Occipital lobe (tissue), 2 donors: Measurements from ENCODE around the gene BORA. TPM values are rescaled to one million over a fixed set of nuclear protein-coding genes. Genes with fewer than 3 reads are reported as not detected.
"Not testable (repeated sequence)": the region's sequence is repeated elsewhere in the genome, so short reads cannot be mapped to it uniquely, and the experiment has no call there.

Experiments used
- DNase-seq: peaks from one replicate; lab custom pipeline; 2025; lab: John Stamatoyannopoulos, UW
- total RNA-seq: library from RNA; depleted of rRNA; stranded (reverse); fragments of >200 nt; gene quantifications from one replicate; pipeline ENCODE4 v1.2.3, GENCODE V29; 2014

BORA gene
- total RNA-seq, result 1.6 TPM

GRCh38 chr13:72727417-72728289 lies at the start of gene BORA, which contains the start of gene MZT1:
Gene BORA (plus strand): TSS chr13:72727923. CDS start chr13:72728941, 1,018 bp downstream.
Gene MZT1 (minus strand): TSS chr13:72727629. CDS start chr13:72727602, 27 bp downstream.
- DNase-seq, result peak; percentile 95

- no peak for DNase-seq
Observed at GRCh38 chr13:72678312-72678711, 49.4 kb upstream of the BORA start.

DNA sequence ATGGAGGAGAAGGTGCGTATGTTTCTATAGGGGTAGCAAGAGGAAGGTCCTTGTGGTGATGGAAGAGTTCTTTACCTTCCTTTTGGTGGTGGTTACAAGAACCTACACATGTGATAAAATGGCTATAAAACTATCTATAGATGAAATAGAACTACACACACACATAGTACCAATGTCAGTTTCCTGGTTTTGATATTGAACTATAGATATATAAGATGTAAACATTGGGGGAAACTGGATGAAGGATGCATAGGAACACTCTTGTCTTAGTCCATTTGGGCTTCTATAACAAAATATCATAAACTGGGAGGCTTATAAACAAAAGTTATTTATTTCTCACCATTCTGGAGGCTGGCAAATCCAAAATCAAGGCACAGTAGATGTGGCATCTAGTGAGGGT lies 47.4 kb upstream of the BORA start:
- DNase-seq, result no peak

DNA sequence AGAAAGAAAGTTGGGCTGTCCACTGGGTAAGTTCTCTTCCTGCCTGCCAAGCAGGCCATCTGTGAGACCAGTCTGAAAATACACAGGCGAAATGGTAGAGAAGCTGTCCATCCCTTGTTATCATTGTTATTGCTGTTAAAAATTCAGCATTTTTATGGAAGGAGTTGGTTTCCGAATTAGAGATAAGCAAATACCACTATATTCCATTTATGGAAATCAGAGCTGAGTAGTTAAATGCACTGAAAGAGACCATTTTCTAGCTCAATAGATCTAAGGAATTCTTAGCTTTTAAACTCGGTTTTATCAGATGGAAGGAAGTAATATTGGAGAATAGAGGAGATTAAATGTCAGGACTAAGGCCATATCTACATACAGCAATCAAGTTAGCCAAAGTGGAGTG lies 41.0 kb upstream of the BORA start:
- DNase-seq, result no peak

DNA sequence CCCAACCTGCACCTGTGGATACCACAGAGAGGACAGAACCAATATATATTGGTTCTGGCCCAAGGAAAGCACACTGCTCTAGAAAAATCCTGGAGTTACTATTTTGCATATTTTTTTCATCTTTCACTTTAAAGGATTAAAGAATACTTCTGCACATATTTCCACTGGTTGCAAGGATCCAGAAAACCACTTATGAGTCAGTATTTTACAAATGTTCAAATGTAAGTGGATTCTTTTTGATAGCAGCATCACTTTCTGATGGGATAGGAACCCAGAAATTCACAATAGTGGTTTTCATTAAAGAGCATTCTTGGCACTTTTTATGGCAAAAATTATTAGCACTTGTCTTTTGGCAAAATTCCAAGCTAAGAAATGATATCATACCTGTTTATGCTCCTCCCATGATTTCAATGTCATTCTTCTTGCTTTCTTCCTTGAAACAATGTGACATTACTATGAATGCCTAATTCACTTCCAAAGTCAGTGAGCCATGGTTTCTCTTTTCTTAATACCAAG lies 38.5 kb upstream of the BORA start:
- no peak for DNase-seq

DNA sequence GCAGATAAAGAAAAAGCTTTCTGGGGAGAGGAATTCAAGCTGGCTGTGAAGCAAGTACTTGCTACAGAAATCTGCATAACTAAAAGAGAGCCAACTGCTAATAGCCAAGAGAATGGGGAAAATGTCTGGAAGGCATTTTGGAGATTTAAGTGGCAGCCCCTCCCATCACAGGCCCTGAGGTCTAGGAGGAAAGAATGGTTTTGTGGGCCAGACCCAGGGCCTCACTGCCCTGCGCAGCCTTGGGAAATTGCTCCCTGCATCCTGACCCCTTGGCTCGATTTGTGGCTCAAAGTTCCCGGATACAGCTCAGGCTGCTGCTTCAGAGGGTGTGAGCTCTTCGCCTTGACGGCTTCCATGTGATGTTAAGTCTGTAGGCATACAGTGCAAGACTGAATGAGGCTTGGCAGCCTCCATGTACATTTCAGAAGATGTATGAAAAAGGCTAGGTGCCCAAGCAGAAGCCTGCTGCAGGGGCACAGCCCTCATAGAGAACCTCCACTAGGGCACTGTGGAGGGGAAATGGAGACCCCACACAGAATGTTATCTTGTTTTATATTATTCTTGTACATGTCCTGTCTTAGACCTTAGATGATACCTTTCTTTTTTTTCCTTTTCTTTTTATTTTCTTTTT lies 34.7 kb upstream of the BORA start:
- DNase-seq, result no peak

- DNase-seq, result no peak
Observed at GRCh38 chr13:72693832-72694231, 33.9 kb upstream of the BORA start.

- no peak for DNase-seq
Observed at GRCh38 chr13:72694314-72694713, 33.4 kb upstream of the BORA start.

- DNase-seq, result no peak
Observed at GRCh38 chr13:72696579-72696978, 31.1 kb upstream of the BORA start.

- DNase-seq, result no peak
Observed at GRCh38 chr13:72698164-72698563, 29.6 kb upstream of the BORA start.

DNA sequence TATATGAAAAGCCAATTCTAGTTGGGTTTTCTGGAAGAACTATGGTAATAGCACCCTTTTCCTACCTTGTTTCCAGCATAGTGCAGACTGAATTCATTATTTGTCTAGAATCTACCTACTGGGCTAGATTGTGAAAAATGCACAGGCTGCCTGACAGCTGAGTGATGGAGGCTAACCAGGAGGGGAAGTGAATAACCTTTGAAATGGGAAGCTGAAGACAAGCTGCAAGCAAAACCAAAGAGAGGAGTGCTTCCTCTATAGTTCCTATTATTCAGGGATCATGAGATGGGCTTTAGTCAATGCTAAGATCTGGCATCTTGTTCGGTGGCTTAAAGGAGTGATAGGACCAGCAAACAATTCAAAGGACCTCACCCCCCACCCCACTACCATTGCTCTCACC lies 27.2 kb upstream of the BORA start:
- DNase-seq, result no peak

DNA sequence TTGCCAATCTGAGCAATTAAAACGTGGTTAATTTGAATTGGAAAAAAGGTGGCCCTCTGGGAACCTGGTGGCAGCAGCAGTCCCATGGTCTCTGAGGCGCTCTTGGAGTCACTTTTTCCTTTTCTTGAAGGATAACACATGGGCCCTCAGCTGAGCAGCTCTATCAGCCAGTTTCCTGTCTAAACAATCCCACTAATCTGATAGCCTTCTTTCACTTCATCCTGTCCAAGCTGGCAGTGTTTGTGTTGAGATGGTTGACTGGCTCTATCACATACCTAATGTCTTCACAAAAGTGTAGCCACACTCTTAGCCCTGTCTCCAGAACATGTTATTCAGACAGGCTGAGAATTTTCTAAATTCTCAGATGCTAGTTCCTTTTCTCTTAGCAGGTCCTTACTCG lies 10.9 kb upstream of the BORA start:
- DNase-seq, result no peak

DNA sequence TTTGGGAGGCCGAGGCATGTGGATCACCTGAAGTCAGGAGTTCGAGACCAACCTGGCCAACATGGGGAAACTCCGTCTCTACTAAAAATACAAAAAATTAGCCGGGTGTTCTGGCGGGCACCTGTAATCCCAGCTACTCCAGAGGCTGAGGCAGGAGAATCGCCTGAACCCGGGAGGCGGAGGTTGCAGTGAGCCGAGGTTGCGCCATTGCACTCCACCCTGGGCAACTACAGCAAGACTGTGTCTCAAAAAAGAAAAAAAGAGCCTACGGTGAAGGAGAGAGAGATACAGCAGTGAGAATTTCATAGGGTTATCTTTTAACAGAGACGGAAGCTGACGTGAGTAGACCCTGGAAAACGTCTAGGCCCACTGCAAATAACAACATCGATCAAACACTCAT lies 1.5 kb upstream of the BORA start:
- DNase-seq, result not testable (repeated sequence)

GRCh38 chr13:72726726-72727416 lies 852 bp upstream of the BORA start:
- DNase-seq, result peak; percentile 33

DNA sequence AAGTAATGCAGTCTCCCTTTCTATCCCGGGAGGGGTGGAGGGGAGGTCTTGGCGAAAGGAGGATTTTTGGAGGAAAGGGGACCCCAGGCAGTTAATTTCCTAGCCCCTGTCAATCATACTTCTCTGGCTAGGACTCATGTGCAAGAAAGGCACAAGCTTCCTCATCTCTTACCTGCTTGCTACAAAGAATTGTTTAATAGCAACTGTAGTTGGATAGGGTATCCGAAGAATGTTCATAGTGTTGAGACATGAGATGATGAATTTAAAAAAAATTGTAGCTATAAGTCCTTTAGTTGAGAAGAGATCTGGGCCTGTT lies 525 bp downstream of the BORA start:
- DNase-seq, result no peak

- DNase-seq, result no peak
Observed at GRCh38 chr13:72737033-72737432, 9.3 kb downstream of the BORA start.

DNA sequence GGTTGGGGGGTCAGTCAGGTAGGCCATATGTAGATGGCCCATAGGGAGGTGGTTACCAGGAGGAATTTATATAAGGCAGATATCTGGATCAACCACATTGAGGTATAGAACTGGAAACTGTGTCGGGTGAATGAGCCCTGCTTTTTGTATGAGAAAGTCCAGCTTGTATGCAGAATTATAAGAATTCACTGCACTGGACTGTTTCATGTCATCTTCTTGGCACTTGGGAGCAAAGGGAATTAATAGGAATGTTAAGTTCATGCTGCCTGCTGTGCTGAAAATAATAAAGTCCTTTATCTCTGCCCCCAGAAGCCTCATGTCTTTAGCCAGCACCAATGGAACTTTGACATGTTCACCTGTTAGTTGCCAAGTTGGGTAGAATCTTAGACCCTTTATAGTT lies 12.3 kb downstream of the BORA start:
- no peak for DNase-seq

GRCh38 chr13:72745260-72745659 lies 17.5 kb downstream of the BORA start:
- DNase-seq, result no peak

- DNase-seq, result no peak
Observed at GRCh38 chr13:72751220-72751619, 23.5 kb downstream of the BORA start.

DNA sequence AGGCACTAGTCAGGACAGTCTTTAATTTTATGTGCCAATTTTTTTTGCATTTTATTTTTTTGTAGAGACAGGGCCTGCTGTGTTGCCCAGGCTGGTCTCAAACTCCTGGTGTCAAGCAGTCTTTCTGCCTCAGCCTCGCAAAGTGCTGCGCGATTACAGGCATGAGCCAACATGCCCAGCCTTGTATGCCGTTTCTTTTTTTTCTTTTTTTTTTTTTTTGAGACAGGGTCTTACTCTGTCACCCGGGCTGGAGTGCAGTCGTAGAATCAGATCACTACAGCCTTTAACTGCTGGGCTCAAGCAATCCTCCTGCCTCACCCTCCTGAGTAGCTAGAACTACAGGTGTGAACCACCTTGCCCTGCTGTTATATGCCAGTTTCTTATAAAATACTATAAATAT lies 26.4 kb downstream of the BORA start:
- no peak for DNase-seq

- DNase-seq, result no peak
Observed at GRCh38 chr13:72757792-72758535, 30.2 kb downstream of the BORA start.

GRCh38 chr13:72760189-72760588 lies 32.5 kb downstream of the BORA start:
- no peak for DNase-seq
